ENCODE data around the gene RABGAP1L. TPM values are rescaled to one million over a fixed set of nuclear protein-coding genes. Genes with fewer than 3 reads are reported as not detected.

Gene RABGAP1L
- total RNA-seq, 1 experiment from 2014 or later = 29.3 TPM

GRCh38 chr1:174344162-174344561, 184.8 kb downstream of the RABGAP1L start:
- ChIA-PET RAD21 (ENCODE audit: low non-redundant PET in 1 of 2, low total read pairs in 2 of 2, uncharacterized antibody in 2 of 2, unreplicated experiment in 2 of 2) (no interaction called here), CTCF (interaction anchor here (0.9 kb wide), 1 partner anchor 82 kb away, joined by 3 read pairs; no protein-coding TSS in a partner anchor), POLR2A (no interaction called here)
- H3K79me2 ChIP-seq (ENCODE audit: insufficient read depth, low read length) = no peaks in the 10 kb centered on the region
- no peaks in the 10 kb centered on the region for H4K20me1 ChIP-seq (ENCODE audit: insufficient read depth)
- no peak overlapping the region for H3K9ac ChIP-seq (ENCODE audit: low read length)
- H2AFZ ChIP-seq (ENCODE audit: low read depth, low read length, poor library complexity, severe bottlenecking) = no peak overlapping the region
- H3K4me2 ChIP-seq (ENCODE audit: low read length) = no peak overlapping the region
- DNase-seq (ENCODE audit: low read depth, low spot score) = no peak
- no peak overlapping the region for H3K27ac ChIP-seq (ENCODE audit: low read depth, low read length)
- H3K9me2 ChIP-seq (ENCODE audit: insufficient read depth) = no peaks in the 10 kb centered on the region; the same call in 1 of the 2 replicates
- H3K4me1 ChIP-seq (ENCODE audit: control insufficient read depth in 1 of 2, insufficient read depth in 2 of 2, low read length in 2 of 2) = no peaks in the 10 kb centered on the region
- H3K36me3 ChIP-seq (ENCODE audit: control insufficient read depth in 1 of 2, insufficient read depth in 2 of 2, low read length in 2 of 2) = no peaks in the 10 kb centered on the region
- H3K4me3 ChIP-seq (replicated peaks in 1 of 2; ENCODE audit: low read depth in 1 of 2, low read length in 2 of 2) = no peak overlapping the region
- H3K9me3 ChIP-seq (ENCODE audit: control insufficient read depth in 1 of 2, insufficient read depth in 1 of 2, low read depth in 1 of 2, low read length in 2 of 2) = no peaks in the 10 kb centered on the region
- intact Hi-C loops (cut with micrococcal nuclease) = no loop called here
- H3K27me3 ChIP-seq (ENCODE audit: insufficient read depth, low read length) = no peaks in the 10 kb centered on the region
- no TSS peak for BruUV-seq (replicated peaks)
- ATAC-seq = no peak
- TF ChIP-seq POLR2A (IDR thresholded peaks at IDR 0.05; ENCODE audit: borderline replicate concordance, extremely low read depth, insufficient read depth, insufficient read length) (no peak), CTCF (IDR thresholded peaks at IDR 0.05 in 2 of 3, conservative IDR thresholded peaks at IDR 0.05 in 1 of 3; ENCODE audit: borderline replicate concordance in 1 of 3, insufficient read depth in 1 of 3, low read depth in 2 of 3, low read length in 2 of 3) (no peak), RAD21 (IDR thresholded peaks at IDR 0.05; ENCODE audit: low read depth) (no peak), ZFX (IDR thresholded peaks at IDR 0.05) (no peak), YY1 (IDR thresholded peaks at IDR 0.05; ENCODE audit: extremely low read depth, insufficient replicate concordance, low read depth, low read length) (no peak)
- TF ChIP-seq, protein P1, sequence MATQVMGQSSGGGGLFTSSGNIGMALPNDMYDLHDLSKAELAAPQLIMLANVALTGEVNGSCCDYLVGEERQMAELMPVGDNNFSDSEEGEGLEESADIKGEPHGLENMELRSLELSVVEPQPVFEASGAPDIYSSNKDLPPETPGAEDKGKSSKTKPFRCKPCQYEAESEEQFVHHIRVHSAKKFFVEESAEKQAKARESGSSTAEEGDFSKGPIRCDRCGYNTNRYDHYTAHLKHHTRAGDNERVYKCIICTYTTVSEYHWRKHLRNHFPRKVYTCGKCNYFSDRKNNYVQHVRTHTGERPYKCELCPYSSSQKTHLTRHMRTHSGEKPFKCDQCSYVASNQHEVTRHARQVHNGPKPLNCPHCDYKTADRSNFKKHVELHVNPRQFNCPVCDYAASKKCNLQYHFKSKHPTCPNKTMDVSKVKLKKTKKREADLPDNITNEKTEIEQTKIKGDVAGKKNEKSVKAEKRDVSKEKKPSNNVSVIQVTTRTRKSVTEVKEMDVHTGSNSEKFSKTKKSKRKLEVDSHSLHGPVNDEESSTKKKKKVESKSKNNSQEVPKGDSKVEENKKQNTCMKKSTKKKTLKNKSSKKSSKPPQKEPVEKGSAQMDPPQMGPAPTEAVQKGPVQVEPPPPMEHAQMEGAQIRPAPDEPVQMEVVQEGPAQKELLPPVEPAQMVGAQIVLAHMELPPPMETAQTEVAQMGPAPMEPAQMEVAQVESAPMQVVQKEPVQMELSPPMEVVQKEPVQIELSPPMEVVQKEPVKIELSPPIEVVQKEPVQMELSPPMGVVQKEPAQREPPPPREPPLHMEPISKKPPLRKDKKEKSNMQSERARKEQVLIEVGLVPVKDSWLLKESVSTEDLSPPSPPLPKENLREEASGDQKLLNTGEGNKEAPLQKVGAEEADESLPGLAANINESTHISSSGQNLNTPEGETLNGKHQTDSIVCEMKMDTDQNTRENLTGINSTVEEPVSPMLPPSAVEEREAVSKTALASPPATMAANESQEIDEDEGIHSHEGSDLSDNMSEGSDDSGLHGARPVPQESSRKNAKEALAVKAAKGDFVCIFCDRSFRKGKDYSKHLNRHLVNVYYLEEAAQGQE (IDR thresholded peaks at IDR 0.05; ENCODE audit: low read depth) = no peak

All from HCT116 (cell line).